ENCODE results near the gene PCDHAC1.

GRCh38 chr5:140881889-140882590 lies 44.1 kb upstream of the PCDHAC1 start, which contains the start of gene PCDHA13:
- peak; percentile 72 for TF ChIP-seq CTCF (conservative IDR thresholded peaks at IDR 0.05)
- TF ChIP-seq ZFX (IDR thresholded peaks at IDR 0.05): no peak

Data from C4-2B (cell line).